Medulla oblongata (tissue), 1 donor: ENCODE measurements around the gene NEK3.
A peak's percentile ranks its signal among the peaks of the same experiment; 100 is the strongest.
"Not testable (repeated sequence)": the region's sequence is repeated elsewhere in the genome, so short reads cannot be mapped to it uniquely, and the experiment has no call there.

Experiments used
- DNase-seq: peaks from one replicate; pipeline ENCODE4 v3.0.0-alpha.2; 2015; ENCODE audit errors: extremely low spot score

The NEK3 gene

GRCh38 chr13:52170828-52171391, 11.5 kb upstream of the NEK3 start:
- peak; percentile 36 for DNase-seq

GRCh38 chr13:52169839-52170238, 10.4 kb upstream of the NEK3 start:
- peak; percentile 56 for DNase-seq

GRCh38 chr13:52165411-52165810, 6.0 kb upstream of the NEK3 start:
- DNase-seq, result no peak

- peak; percentile 40 for DNase-seq
These were observed 5.6 kb upstream of the NEK3 start for GRCh38 chr13:52164989-52165388.

- not testable (repeated sequence) for DNase-seq
These were observed 4.5 kb upstream of the NEK3 start for GRCh38 chr13:52163878-52164277.

GRCh38 chr13:52162279-52163101, 3.1 kb upstream of the NEK3 start:
- peak; percentile 7 for DNase-seq

GRCh38 chr13:52161181-52161646, 1.8 kb upstream of the NEK3 start:
- DNase-seq, result no peak

GRCh38 chr13:52160506-52160905, 1.1 kb upstream of the NEK3 start:
- DNase-seq, result no peak

- DNase-seq, result no peak
These were observed 656 bp upstream of the NEK3 start for GRCh38 chr13:52160053-52160452.

GRCh38 chr13:52158629-52159158, 703 bp downstream of the NEK3 start:
- peak; percentile 51 for DNase-seq

- no peak for DNase-seq
These were observed 2.6 kb downstream of the NEK3 start for GRCh38 chr13:52156724-52157261.

- no peak for DNase-seq
These were observed 4.2 kb downstream of the NEK3 start for GRCh38 chr13:52155177-52155576.

- no peak for DNase-seq
These were observed 12.2 kb downstream of the NEK3 start for GRCh38 chr13:52147225-52147624.

GRCh38 chr13:52141299-52141698, 18.1 kb downstream of the NEK3 start:
- no peak for DNase-seq

- DNase-seq, result no peak
These were observed 21.9 kb downstream of the NEK3 start for GRCh38 chr13:52137489-52137888.

- DNase-seq, result no peak
These were observed 22.6 kb downstream of the NEK3 start for GRCh38 chr13:52136763-52137162.

GRCh38 chr13:52130641-52131040, 28.8 kb downstream of the NEK3 start:
- no peak for DNase-seq

GRCh38 chr13:52128714-52129700, 30.4 kb downstream of the NEK3 start, which contains the start of gene NEK5:
Gene NEK5, minus strand, starts transcription at chr13:52129073. Its CDS starts 1,591 bp downstream, at chr13:52127482.
- peak; percentile 55 for DNase-seq

- peak; percentile 88 for DNase-seq
These were observed 31.4 kb downstream of the NEK3 start for GRCh38 chr13:52127783-52128702.

GRCh38 chr13:52127378-52127777, 32.0 kb downstream of the NEK3 start:
- DNase-seq, result no peak
